Peyer's patch (tissue), 4 donors: Measurements from ENCODE around the gene PICK1. TPM values are rescaled to one million over a fixed set of nuclear protein-coding genes. Genes with fewer than 3 reads are reported as not detected.

Source experiments
- DNase-seq, 3 donors: peaks; one replicate each; pipeline ENCODE4 v3.0.0-alpha.2; 2017 to 2019
- H3K27ac ChIP-seq, 4 donors: fragments of 200-600 bp; sonication (generic); one replicate each; pipeline ENCODE4 v1.5.1; 2016 to 2019
- H3K27me3 ChIP-seq, 2 donors: fragments of 200-600 bp; sonication (generic); one replicate each; pipeline ENCODE4 v1.5.1; 2019
- H3K36me3 ChIP-seq, 3 donors: fragments of 200-600 bp; sonication (generic); one replicate each; pipeline ENCODE4 v1.5.1; 2016 to 2019
- H3K4me1 ChIP-seq, 4 donors: fragments of 200-600 bp; sonication (generic); one replicate each; pipeline ENCODE4 v1.5.1; 2016 to 2019
- H3K4me3 ChIP-seq, 4 donors: fragments of 200-600 bp; sonication (generic); 1 replicate in 3 of 4; 2 replicates in 1 of 4; pipeline ENCODE4 v1.5.1; 2016 to 2019; ENCODE audit warnings: mild to moderate bottlenecking in 1 of 4
- H3K9me3 ChIP-seq, 4 donors: fragments of 200-600 bp; sonication (generic); one replicate each; pipeline ENCODE4 v1.5.1; 2016 to 2019; ENCODE audit warnings: mild to moderate bottlenecking in 1 of 4
- POLR2A ChIP-seq, 2 donors: fragments of 450-650 bp; IDR thresholded peaks; one replicate each; pipeline ENCODE4 v1.5.1; 2017; ENCODE audit warnings: antibody characterized with exemption in 2 of 2, mild to moderate bottlenecking in 2 of 2, moderate library complexity in 2 of 2
- total RNA-seq, 4 donors: library from RNA; depleted of rRNA; stranded (reverse); fragments of >200 nt; gene quantifications; one replicate each; pipeline ENCODE4 v1.1.0, GENCODE V29; 2016
- TF ChIP-seq, protein P1 (sequence below), 6 experiments: fragments of 450-650 bp in 4 of 6; fragments of 200-600 bp in 2 of 6; sonication (generic) in 1 of 6; IDR thresholded peaks; one replicate each; pipeline ENCODE4 v1.5.1; 2017 to 2019; ENCODE audit warnings: antibody characterized with exemption in 6 of 6, mild to moderate bottlenecking in 3 of 6, moderate library complexity in 1 of 6

The PICK1 gene
- total RNA-seq, 4 donors from 2014 or later, result 40.8 to 51.7 (median 46.4) TPM

DNA sequence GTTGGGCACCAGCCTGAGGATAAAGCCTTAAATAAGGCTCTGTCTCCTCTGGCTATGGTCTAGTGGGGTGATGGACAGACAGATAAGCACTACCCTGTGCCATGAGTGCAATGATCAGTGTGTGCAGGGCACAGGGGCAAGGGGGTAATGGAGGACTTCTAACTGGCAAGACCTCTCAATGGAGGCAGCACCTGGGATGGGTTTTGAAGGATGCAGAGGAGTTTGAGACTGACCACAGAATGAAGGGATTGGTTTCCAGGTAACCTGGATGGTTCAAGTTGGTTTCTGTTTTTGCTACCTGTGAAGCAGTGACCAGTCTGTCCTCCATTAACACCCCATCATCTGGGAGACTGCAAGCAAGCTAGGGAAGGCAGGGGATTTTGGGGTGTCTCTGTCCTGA is 27.8 kb upstream of the PICK1 start:
- H3K4me1 ChIP-seq, result peaks cover 0 to 22% (median 0%) of the 10 kb centered on the region in 4 donors
- no peaks in the 10 kb centered on the region for H3K36me3 ChIP-seq
- H3K27ac ChIP-seq, result no peak overlapping the region
- DNase-seq, result no peak
- no peaks in the 10 kb centered on the region for H3K9me3 ChIP-seq
- H3K27me3 ChIP-seq, result no peaks in the 10 kb centered on the region
- TF ChIP-seq, protein P1, sequence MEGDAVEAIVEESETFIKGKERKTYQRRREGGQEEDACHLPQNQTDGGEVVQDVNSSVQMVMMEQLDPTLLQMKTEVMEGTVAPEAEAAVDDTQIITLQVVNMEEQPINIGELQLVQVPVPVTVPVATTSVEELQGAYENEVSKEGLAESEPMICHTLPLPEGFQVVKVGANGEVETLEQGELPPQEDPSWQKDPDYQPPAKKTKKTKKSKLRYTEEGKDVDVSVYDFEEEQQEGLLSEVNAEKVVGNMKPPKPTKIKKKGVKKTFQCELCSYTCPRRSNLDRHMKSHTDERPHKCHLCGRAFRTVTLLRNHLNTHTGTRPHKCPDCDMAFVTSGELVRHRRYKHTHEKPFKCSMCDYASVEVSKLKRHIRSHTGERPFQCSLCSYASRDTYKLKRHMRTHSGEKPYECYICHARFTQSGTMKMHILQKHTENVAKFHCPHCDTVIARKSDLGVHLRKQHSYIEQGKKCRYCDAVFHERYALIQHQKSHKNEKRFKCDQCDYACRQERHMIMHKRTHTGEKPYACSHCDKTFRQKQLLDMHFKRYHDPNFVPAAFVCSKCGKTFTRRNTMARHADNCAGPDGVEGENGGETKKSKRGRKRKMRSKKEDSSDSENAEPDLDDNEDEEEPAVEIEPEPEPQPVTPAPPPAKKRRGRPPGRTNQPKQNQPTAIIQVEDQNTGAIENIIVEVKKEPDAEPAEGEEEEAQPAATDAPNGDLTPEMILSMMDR (IDR thresholded peaks at IDR 0.05), result no peak
- TF ChIP-seq POLR2A (IDR thresholded peaks at IDR 0.05), result no peak
- H3K4me3 ChIP-seq, result no peak overlapping the region

DNA sequence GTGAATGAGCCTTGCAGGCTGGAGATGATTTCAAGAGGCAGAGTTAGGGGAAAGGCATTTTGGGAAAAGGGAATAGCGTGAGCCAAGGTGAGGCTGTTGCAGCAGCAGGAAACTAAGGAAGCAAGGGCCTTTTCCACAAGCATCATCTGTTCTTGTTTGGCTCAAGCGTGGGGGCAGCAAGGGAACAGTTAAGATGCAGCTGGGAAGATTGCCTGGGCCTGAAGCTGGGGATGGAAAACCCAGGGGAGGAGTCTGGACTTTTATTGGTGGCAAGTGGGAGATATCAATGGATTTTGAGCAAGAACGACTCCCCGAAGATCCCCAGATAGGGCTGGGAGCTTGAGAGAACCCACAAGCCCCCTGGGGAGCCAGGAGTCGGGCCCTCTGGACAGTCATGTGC is 27.3 kb upstream of the PICK1 start:
- no peak for TF ChIP-seq POLR2A (IDR thresholded peaks at IDR 0.05)
- TF ChIP-seq, protein P1 (IDR thresholded peaks at IDR 0.05), result no peak
- peaks cover 0 to 22% (median 0%) of the 10 kb centered on the region in 4 donors for H3K4me1 ChIP-seq
- no peaks in the 10 kb centered on the region for H3K9me3 ChIP-seq
- no peaks in the 10 kb centered on the region for H3K36me3 ChIP-seq
- H3K4me3 ChIP-seq, result no peak overlapping the region
- no peak for DNase-seq
- H3K27ac ChIP-seq, result peak overlapping the region in 1 of 4 donors; percentile 46
- no peaks in the 10 kb centered on the region for H3K27me3 ChIP-seq

DNA sequence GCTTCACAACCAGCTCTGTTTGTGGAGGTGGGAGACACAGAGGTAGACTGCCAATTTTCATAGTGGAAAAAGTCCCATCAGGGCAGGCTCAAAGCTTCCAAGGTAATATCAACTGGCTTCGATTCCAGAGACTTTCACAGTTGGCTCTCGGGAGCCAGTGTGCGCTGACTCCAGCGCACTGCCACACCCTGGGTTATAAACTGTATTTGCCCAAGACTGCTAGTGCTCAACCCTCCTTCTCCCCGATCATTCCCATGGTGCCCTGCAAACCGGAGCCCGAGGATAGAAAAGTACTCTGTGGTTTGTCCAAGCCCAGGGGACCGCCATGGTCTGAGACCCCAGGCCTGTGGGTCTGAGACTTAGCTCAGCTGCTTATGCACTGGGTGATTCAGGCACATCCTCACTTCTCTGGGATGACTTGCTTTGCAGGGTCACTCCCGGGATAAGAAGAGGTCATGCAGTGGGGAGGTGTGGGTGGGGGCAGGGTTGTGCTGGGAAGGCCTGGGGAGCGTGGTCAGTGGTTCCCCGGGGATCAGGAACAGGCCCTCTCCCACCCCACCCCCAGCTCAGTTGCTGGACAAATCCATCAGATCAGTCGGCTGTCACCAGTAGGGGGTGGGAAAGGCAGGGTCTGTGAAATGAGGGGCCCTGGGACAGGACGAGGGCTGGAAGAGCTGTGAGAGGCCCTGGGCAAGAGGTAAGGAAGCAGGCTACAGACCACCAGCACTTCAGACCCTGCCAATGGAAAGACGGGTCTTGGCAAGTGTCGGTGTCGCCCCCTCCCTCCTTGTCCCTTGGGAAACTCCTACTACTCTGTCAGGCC is 26.7 kb upstream of the PICK1 start:
- H3K4me3 ChIP-seq, result no peak overlapping the region
- peak in 2 of 3 donors; percentile 50 to 52 for DNase-seq
- H3K36me3 ChIP-seq, result no peaks in the 10 kb centered on the region
- peak overlapping the region in 1 of 4 donors; percentile 46 for H3K27ac ChIP-seq
- no peaks in the 10 kb centered on the region for H3K9me3 ChIP-seq
- peaks cover 0 to 22% (median 0%) of the 10 kb centered on the region in 4 donors for H3K4me1 ChIP-seq
- H3K27me3 ChIP-seq, result no peaks in the 10 kb centered on the region
- no peak for TF ChIP-seq POLR2A (IDR thresholded peaks at IDR 0.05)
- TF ChIP-seq, protein P1 (IDR thresholded peaks at IDR 0.05), result no peak

DNA sequence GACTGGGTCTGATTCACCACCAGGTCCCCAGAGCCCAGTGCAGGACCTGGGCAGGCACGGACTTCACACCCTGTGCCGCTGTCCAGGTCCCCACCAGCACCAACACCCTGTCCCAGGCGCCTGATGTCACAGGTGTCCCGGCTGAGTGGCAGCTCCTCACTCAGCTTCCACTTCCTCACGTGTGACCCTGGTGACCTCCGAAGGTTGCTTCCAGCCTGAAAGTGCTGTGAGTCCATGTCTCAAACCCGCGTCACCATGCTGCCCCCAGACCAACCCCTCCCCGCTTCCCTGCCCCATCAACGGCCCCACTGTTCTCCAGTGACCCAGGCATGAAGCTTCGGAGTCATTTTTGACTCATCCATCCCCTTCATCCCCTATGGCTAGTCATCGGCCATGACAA is 25.7 kb upstream of the PICK1 start:
- peaks cover 0 to 22% (median 0%) of the 10 kb centered on the region in 4 donors for H3K4me1 ChIP-seq
- no peak for DNase-seq
- TF ChIP-seq, protein P1 (IDR thresholded peaks at IDR 0.05), result no peak
- TF ChIP-seq POLR2A (IDR thresholded peaks at IDR 0.05), result no peak
- H3K27ac ChIP-seq, result no peak overlapping the region
- H3K9me3 ChIP-seq, result no peaks in the 10 kb centered on the region
- H3K27me3 ChIP-seq, result no peaks in the 10 kb centered on the region
- no peak overlapping the region for H3K4me3 ChIP-seq
- H3K36me3 ChIP-seq, result no peaks in the 10 kb centered on the region

DNA sequence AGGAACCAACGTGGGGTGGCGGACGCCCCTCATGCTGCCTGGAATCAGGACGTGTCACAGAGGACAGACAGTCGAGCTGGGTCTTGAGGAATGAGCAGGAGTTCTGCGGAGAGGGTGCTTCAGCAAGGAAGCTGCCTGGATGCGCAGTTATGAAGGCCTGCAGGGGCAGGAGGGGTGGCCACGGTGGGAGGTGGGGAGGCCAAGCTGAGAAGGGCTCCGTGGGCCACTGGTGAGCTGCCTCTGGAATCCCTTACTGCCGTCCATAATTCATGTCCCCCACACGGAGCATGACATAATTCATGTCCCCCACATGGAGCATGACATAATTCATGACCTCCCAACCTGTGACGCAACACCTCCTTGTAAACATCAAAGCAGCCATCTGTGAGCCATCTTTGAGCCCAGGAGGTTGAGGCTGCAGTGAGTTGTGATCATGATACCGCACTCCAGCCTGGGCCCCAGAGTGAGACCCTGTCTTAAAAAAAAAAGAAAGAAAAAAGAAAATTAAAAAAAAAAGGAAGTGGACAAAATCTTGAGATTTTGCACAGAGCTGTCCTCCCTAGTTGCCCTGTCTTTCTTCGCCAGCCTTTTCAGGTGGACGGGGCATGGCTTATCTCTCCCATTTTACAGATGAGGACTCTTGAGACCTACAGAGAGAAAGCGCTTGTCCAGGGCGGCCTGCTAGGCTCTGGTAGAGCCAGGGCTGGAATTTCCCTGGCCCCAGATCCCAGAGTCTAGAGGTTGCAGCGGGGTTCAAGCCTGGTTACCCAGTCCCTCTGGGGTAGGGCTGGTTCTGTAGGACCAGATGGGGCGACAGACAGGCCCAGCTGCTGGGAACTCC is 24.3 kb upstream of the PICK1 start:
- Histone ChIP-seq H3K27ac (no peak overlapping the region), H3K9me3 (no peaks in the 10 kb centered on the region), H3K27me3 (no peaks in the 10 kb centered on the region), H3K4me1 (peaks cover 0 to 22% (median 0%) of the 10 kb centered on the region in 4 donors), H3K4me3 (no peak overlapping the region), H3K36me3 (no peaks in the 10 kb centered on the region)
- TF ChIP-seq, protein P1 (IDR thresholded peaks at IDR 0.05), result no peak
- no peak for TF ChIP-seq POLR2A (IDR thresholded peaks at IDR 0.05)
- DNase-seq, result no peak
